Measurements from ENCODE around the gene CSMD2.

The CSMD2 gene

GRCh38 chr1:34037856-34038255 is 127.2 kb downstream of the CSMD2 start:
- 30% methylated on average over 2 of the region's 7 CpGs for WGBS

GRCh38 chr1:34037109-34037508 is 127.9 kb downstream of the CSMD2 start:
- Histone ChIP-seq H3K9me3 (ENCODE audit: control insufficient read depth, low read length) (no peaks in the 10 kb centered on the region), H2BK5ac (ENCODE audit: low read depth, low read length, poor library complexity, severe bottlenecking) (no peak overlapping the region), H2BK120ac (ENCODE audit: low read depth, low read length) (no peak overlapping the region), H3K27me3 (ENCODE audit: control insufficient read depth in 1 of 2, insufficient read depth in 1 of 2, low read length in 2 of 2) (no peaks in the 10 kb centered on the region), H3K23ac (ENCODE audit: low read length in 2 of 2) (no peak overlapping the region), H2BK15ac (ENCODE audit: low read depth, poor library complexity, severe bottlenecking) (no peak overlapping the region), H2BK12ac (ENCODE audit: low read length in 2 of 2) (no peak overlapping the region), H4K91ac (ENCODE audit: low read length) (no peak overlapping the region), H3K36me3 (ENCODE audit: control insufficient read depth in 1 of 2, insufficient read depth in 2 of 2, low read depth in 1 of 2, low read length in 2 of 2) (no peaks in the 10 kb centered on the region), H3K4me1 (ENCODE audit: control insufficient read depth, insufficient read depth, low read depth, low read length) (no peaks in the 10 kb centered on the region), H4K8ac (ENCODE audit: low read length) (no peak overlapping the region), H3K18ac (ENCODE audit: low read depth in 1 of 2, low read length in 2 of 2) (no peak overlapping the region), H3K4me3 (ENCODE audit: insufficient read depth in 1 of 2, low read depth in 1 of 2, low read length in 2 of 2) (no peak overlapping the region), H2AK5ac (ENCODE audit: low read length, severe bottlenecking) (no peak overlapping the region), H3K14ac (ENCODE audit: low read length in 2 of 2) (no peak overlapping the region), H3K27ac (ENCODE audit: low read length, poor library complexity, severe bottlenecking) (no peak overlapping the region), H3K79me1 (replicated peaks; ENCODE audit: low read length, poor library complexity, severe bottlenecking) (no peaks in the 10 kb centered on the region), H3K4ac (ENCODE audit: low read depth in 1 of 2, low read length in 2 of 2) (no peak overlapping the region), H3K4me2 (ENCODE audit: low read length, poor library complexity, severe bottlenecking) (no peak overlapping the region), H2AFZ (ENCODE audit: low read depth, low read length) (no peak overlapping the region), H3K9ac (ENCODE audit: low read length) (no peak overlapping the region)
- WGBS, result 52% methylated on average over 8 of the region's 8 CpGs
- DNase-seq, result no peak

More at GRCh38 chr1:34037856-34038255, 127.2 kb downstream of the CSMD2 start:
- no peaks in the 10 kb centered on the region for H3K9me3 ChIP-seq (ENCODE audit: control insufficient read depth, low read length)
- H3K27me3 ChIP-seq (ENCODE audit: control insufficient read depth in 1 of 2, insufficient read depth in 1 of 2, low read length in 2 of 2), result no peaks in the 10 kb centered on the region
- H3K9ac ChIP-seq (ENCODE audit: low read length), result no peak overlapping the region
- H4K8ac ChIP-seq (ENCODE audit: low read length), result no peak overlapping the region
- H4K91ac ChIP-seq (ENCODE audit: low read length), result no peak overlapping the region
- H3K4me2 ChIP-seq (ENCODE audit: low read length, poor library complexity, severe bottlenecking), result no peak overlapping the region
- H2BK5ac ChIP-seq (ENCODE audit: low read depth, low read length, poor library complexity, severe bottlenecking), result no peak overlapping the region
- H2AK5ac ChIP-seq (ENCODE audit: low read length, severe bottlenecking), result no peak overlapping the region
- no peaks in the 10 kb centered on the region for H3K4me1 ChIP-seq (ENCODE audit: control insufficient read depth, insufficient read depth, low read depth, low read length)
- no peak overlapping the region for H3K18ac ChIP-seq (ENCODE audit: low read depth in 1 of 2, low read length in 2 of 2)
- no peak overlapping the region for H3K14ac ChIP-seq (ENCODE audit: low read length in 2 of 2)
- no peak overlapping the region for H3K23ac ChIP-seq (ENCODE audit: low read length in 2 of 2)
- no peak overlapping the region for H2BK15ac ChIP-seq (ENCODE audit: low read depth, poor library complexity, severe bottlenecking)
- no peak overlapping the region for H3K4ac ChIP-seq (ENCODE audit: low read depth in 1 of 2, low read length in 2 of 2)
- no peak overlapping the region for H3K27ac ChIP-seq (ENCODE audit: low read length, poor library complexity, severe bottlenecking)
- H2AFZ ChIP-seq (ENCODE audit: low read depth, low read length), result no peak overlapping the region
- no peaks in the 10 kb centered on the region for H3K79me1 ChIP-seq (replicated peaks; ENCODE audit: low read length, poor library complexity, severe bottlenecking)
- no peak overlapping the region for H2BK120ac ChIP-seq (ENCODE audit: low read depth, low read length)
- no peaks in the 10 kb centered on the region for H3K36me3 ChIP-seq (ENCODE audit: control insufficient read depth in 1 of 2, insufficient read depth in 2 of 2, low read depth in 1 of 2, low read length in 2 of 2)
- no peak for DNase-seq
- no peak overlapping the region for H3K4me3 ChIP-seq (ENCODE audit: insufficient read depth in 1 of 2, low read depth in 1 of 2, low read length in 2 of 2)
- H2BK12ac ChIP-seq (ENCODE audit: low read length in 2 of 2), result no peak overlapping the region

GRCh38 chr1:34034036-34034435 is 131.0 kb downstream of the CSMD2 start:
- Histone ChIP-seq H2AK5ac (ENCODE audit: low read length, severe bottlenecking) (no peak overlapping the region), H3K27ac (ENCODE audit: low read length, poor library complexity, severe bottlenecking) (no peak overlapping the region), H2BK15ac (ENCODE audit: low read depth, poor library complexity, severe bottlenecking) (no peak overlapping the region)

GRCh38 chr1:34029954-34030353 is 135.1 kb downstream of the CSMD2 start:
- Histone ChIP-seq H2BK15ac (ENCODE audit: low read depth, poor library complexity, severe bottlenecking) (no peak overlapping the region), H3K4me3 (ENCODE audit: insufficient read depth in 1 of 2, low read depth in 1 of 2, low read length in 2 of 2) (no peak overlapping the region), H3K23ac (ENCODE audit: low read length in 2 of 2) (no peak overlapping the region), H3K4me2 (ENCODE audit: low read length, poor library complexity, severe bottlenecking) (no peak overlapping the region), H2BK12ac (ENCODE audit: low read length in 2 of 2) (no peak overlapping the region), H3K4ac (ENCODE audit: low read depth in 1 of 2, low read length in 2 of 2) (no peak overlapping the region), H3K79me1 (replicated peaks; ENCODE audit: low read length, poor library complexity, severe bottlenecking) (no peaks in the 10 kb centered on the region), H3K36me3 (ENCODE audit: control insufficient read depth in 1 of 2, insufficient read depth in 2 of 2, low read depth in 1 of 2, low read length in 2 of 2) (peaks cover 0 to 13% of the 10 kb centered on the region in 2 experiments), H3K27me3 (ENCODE audit: control insufficient read depth in 1 of 2, insufficient read depth in 1 of 2, low read length in 2 of 2) (no peaks in the 10 kb centered on the region), H4K91ac (ENCODE audit: low read length) (no peak overlapping the region), H3K9me3 (ENCODE audit: control insufficient read depth, low read length) (no peaks in the 10 kb centered on the region), H2AK5ac (ENCODE audit: low read length, severe bottlenecking) (no peak overlapping the region), H3K14ac (ENCODE audit: low read length in 2 of 2) (no peak overlapping the region), H2BK5ac (ENCODE audit: low read depth, low read length, poor library complexity, severe bottlenecking) (no peak overlapping the region), H4K8ac (ENCODE audit: low read length) (no peak overlapping the region), H3K9ac (ENCODE audit: low read length) (no peak overlapping the region), H2AFZ (ENCODE audit: low read depth, low read length) (no peak overlapping the region), H3K18ac (ENCODE audit: low read depth in 1 of 2, low read length in 2 of 2) (no peak overlapping the region), H2BK120ac (ENCODE audit: low read depth, low read length) (no peak overlapping the region), H3K27ac (ENCODE audit: low read length, poor library complexity, severe bottlenecking) (no peak overlapping the region), H3K4me1 (ENCODE audit: control insufficient read depth, insufficient read depth, low read depth, low read length) (no peaks in the 10 kb centered on the region)
- no peak for DNase-seq
- 83% methylated on average over 2 of the region's 2 CpGs for WGBS

More at GRCh38 chr1:34034036-34034435, 131.0 kb downstream of the CSMD2 start:
- Histone ChIP-seq H3K23ac (ENCODE audit: low read length in 2 of 2) (no peak overlapping the region), H3K4ac (ENCODE audit: low read depth in 1 of 2, low read length in 2 of 2) (no peak overlapping the region), H2AFZ (ENCODE audit: low read depth, low read length) (no peak overlapping the region), H3K4me3 (ENCODE audit: insufficient read depth in 1 of 2, low read depth in 1 of 2, low read length in 2 of 2) (no peak overlapping the region), H3K18ac (ENCODE audit: low read depth in 1 of 2, low read length in 2 of 2) (no peak overlapping the region), H2BK5ac (ENCODE audit: low read depth, low read length, poor library complexity, severe bottlenecking) (no peak overlapping the region), H3K79me1 (replicated peaks; ENCODE audit: low read length, poor library complexity, severe bottlenecking) (no peaks in the 10 kb centered on the region), H2BK120ac (ENCODE audit: low read depth, low read length) (no peak overlapping the region), H4K8ac (ENCODE audit: low read length) (no peak overlapping the region), H3K9ac (ENCODE audit: low read length) (no peak overlapping the region), H3K27me3 (ENCODE audit: control insufficient read depth in 1 of 2, insufficient read depth in 1 of 2, low read length in 2 of 2) (no peaks in the 10 kb centered on the region), H2BK12ac (ENCODE audit: low read length in 2 of 2) (no peak overlapping the region), H3K14ac (ENCODE audit: low read length in 2 of 2) (no peak overlapping the region), H4K91ac (ENCODE audit: low read length) (no peak overlapping the region), H3K9me3 (ENCODE audit: control insufficient read depth, low read length) (no peaks in the 10 kb centered on the region), H3K4me1 (ENCODE audit: control insufficient read depth, insufficient read depth, low read depth, low read length) (no peaks in the 10 kb centered on the region), H3K4me2 (ENCODE audit: low read length, poor library complexity, severe bottlenecking) (no peak overlapping the region), H3K36me3 (ENCODE audit: control insufficient read depth in 1 of 2, insufficient read depth in 2 of 2, low read depth in 1 of 2, low read length in 2 of 2) (no peaks in the 10 kb centered on the region)
- 82% methylated on average over 1 of the region's 5 CpGs for WGBS
- no peak for DNase-seq
